HEK293 (cell line): Measurements from ENCODE around the gene POLD2.

Experiments used
- CTCF ChIP-seq: fragments of 450-650 bp; formaldehyde crosslinking; IDR thresholded peaks from 2 replicates; pipeline ENCODE4 v1.5.1; 2016; ENCODE audit warnings: missing biosample characterization, missing genetic modification characterization
- GLI4 ChIP-seq: fragments of 450-650 bp; formaldehyde crosslinking; IDR thresholded peaks from 2 replicates; pipeline ENCODE4 v1.5.1; 2016; ENCODE audit warnings: missing biosample characterization, missing genetic modification characterization
- YY1 ChIP-seq: fragments of 450-650 bp; formaldehyde crosslinking; IDR thresholded peaks from 2 replicates; pipeline ENCODE4 v1.5.1; 2018; ENCODE audit warnings: missing biosample characterization, missing genetic modification characterization
- ZBTB7A ChIP-seq: fragments of 450-650 bp; formaldehyde crosslinking; IDR thresholded peaks from 2 replicates; pipeline ENCODE4 v1.5.1; 2016; ENCODE audit warnings: low read depth, missing biosample characterization, missing genetic modification characterization
- ZNF529 ChIP-seq: fragments of 450-650 bp; formaldehyde crosslinking; IDR thresholded peaks from 2 replicates; pipeline ENCODE4 v1.5.1; 2017; ENCODE audit warnings: missing genetic modification characterization, missing biosample characterization; ENCODE audit not compliant: insufficient replicate concordance
- TF ChIP-seq, protein P1 (sequence below): sonication (generic); formaldehyde crosslinking; IDR thresholded peaks from 2 replicates; pipeline ENCODE4 v1.8.1; 2022; ENCODE audit warnings: mild to moderate bottlenecking, moderate library complexity, missing genetic modification reagents

- no peak for TF ChIP-seq GLI4 (tag by site-specific recombination)
- no peak for TF ChIP-seq CTCF (tag by site-specific recombination)
- no peak for TF ChIP-seq ZNF529 (tag by site-specific recombination)
- TF ChIP-seq ZBTB7A (tag by site-specific recombination): no peak
- TF ChIP-seq, protein P1, sequence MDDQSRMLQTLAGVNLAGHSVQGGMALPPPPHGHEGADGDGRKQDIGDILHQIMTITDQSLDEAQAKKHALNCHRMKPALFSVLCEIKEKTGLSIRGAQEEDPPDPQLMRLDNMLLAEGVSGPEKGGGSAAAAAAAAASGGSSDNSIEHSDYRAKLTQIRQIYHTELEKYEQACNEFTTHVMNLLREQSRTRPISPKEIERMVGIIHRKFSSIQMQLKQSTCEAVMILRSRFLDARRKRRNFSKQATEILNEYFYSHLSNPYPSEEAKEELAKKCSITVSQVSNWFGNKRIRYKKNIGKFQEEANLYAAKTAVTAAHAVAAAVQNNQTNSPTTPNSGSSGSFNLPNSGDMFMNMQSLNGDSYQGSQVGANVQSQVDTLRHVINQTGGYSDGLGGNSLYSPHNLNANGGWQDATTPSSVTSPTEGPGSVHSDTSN (CRISPR knock-in tag): no peak
- TF ChIP-seq YY1 (tag by site-specific recombination): no peak
Measured at GRCh38 chr7:44114586-44115310, 8.6 kb downstream of the POLD2 start.
